Measurements from ENCODE around the gene PRR23E.

DNA sequence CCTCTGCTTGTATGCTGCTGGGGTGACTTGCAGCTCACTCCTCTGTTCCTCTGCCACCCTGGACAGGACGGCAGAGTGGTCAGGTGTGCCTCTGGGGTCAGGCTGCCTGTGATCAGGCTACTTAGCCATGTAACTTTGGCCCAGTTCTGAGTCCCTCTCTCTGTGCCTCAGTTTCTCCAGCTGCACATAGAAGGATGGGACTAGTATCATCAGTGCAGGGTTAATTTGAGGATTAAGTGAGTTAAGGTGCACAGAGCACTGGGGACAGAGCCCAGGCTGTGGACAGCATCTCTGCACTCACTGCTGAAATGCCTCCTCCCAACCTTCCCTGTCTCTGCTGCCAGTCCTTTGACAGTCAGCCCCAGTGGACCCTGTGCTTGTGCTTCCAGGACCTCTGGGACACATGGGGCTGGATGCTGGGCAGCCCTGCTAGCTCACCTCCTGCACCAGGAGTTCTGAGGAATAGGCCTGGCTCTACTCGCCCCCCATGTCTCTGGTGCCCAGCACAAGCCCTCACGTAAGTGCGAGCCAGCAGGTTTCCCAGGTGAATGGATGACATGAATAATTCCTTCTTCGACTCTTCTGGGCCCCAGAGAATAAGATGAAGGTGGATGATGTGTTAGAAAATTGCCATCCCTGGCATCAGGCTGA is 19.3 kb upstream of the PRR23E start:
- no peak for TF ChIP-seq SP1 (IDR thresholded peaks at IDR 0.05)
- no peak for TF ChIP-seq FOXA1 (IDR thresholded peaks at IDR 0.05)
- TF ChIP-seq FOXK2 (IDR thresholded peaks at IDR 0.05), result no peak
- no peak for TF ChIP-seq HDGF (IDR thresholded peaks at IDR 0.05; ENCODE audit: borderline replicate concordance)
- no peak for TF ChIP-seq BHLHE40 (IDR thresholded peaks at IDR 0.05; ENCODE audit: borderline replicate concordance)
- TF ChIP-seq ELF4 (IDR thresholded peaks at IDR 0.05), result no peak
- TF ChIP-seq SUZ12 (IDR thresholded peaks at IDR 0.05), result no peak
- no peak for TF ChIP-seq ZNF384 (IDR thresholded peaks at IDR 0.05)
- no peak for TF ChIP-seq FOXM1 (IDR thresholded peaks at IDR 0.05; ENCODE audit: borderline replicate concordance)
- TF ChIP-seq L3MBTL2 (conservative IDR thresholded peaks at IDR 0.05), result no peak
